ENCODE measurements around the gene CERCAM. TPM values are rescaled to one million over a fixed set of nuclear protein-coding genes. Genes with fewer than 3 reads are reported as not detected.
"Not testable (repeated sequence)": the region's sequence is repeated elsewhere in the genome, so short reads cannot be mapped to it uniquely, and the experiment has no call there.

The CERCAM gene
- total RNA-seq, 1 donor = 74.9 TPM

- H3K4me3 ChIP-seq (ENCODE audit: low read depth, low read length) = no peak overlapping the region
- peak; percentile 53 for DNase-seq (ENCODE audit: low read depth)
- TF ChIP-seq, protein P1, sequence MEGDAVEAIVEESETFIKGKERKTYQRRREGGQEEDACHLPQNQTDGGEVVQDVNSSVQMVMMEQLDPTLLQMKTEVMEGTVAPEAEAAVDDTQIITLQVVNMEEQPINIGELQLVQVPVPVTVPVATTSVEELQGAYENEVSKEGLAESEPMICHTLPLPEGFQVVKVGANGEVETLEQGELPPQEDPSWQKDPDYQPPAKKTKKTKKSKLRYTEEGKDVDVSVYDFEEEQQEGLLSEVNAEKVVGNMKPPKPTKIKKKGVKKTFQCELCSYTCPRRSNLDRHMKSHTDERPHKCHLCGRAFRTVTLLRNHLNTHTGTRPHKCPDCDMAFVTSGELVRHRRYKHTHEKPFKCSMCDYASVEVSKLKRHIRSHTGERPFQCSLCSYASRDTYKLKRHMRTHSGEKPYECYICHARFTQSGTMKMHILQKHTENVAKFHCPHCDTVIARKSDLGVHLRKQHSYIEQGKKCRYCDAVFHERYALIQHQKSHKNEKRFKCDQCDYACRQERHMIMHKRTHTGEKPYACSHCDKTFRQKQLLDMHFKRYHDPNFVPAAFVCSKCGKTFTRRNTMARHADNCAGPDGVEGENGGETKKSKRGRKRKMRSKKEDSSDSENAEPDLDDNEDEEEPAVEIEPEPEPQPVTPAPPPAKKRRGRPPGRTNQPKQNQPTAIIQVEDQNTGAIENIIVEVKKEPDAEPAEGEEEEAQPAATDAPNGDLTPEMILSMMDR (IDR thresholded peaks at IDR 0.05; ENCODE audit: insufficient read depth, low read length) = peak; percentile 53
Measured at GRCh38 chr9:128409978-128410377, 10.7 kb upstream of the CERCAM start.

DNA sequence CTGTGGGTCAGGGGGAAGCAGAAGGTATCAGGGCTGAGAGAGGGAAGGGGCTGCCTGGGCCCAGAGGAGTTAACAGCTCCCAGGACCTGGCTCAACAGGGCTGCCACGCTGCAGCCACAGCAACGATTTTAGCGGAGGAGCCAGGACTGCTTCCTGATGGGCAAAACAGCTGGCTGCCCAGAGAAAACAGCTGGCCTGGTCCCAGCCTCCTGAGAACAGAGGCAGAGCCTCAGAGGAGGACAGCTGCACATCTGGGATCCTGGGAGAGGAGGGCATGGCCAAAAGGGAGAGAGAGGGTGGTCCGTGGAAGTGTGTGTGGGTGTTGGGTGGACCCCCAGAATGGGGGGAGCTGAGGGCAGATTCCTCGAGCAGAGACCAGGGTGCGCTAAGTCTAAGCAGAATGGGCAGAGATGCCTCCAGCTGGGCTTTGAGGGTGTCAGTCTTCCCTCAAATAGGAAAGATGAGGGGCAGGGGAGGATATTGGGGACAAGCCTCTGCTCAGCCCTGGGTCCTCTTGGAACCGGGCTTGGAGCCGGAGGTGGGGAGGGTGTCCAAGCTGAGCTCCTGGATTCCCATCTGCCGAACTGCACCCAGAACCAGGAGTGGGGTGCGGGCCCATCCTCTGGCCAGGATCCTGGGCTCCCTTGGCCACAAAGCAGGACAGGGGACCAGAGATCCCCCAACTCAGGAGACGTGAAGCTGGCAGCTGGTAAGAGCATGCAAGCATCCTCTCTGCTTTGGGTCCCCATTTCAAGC lies 9.1 kb upstream of the CERCAM start:
- no peak overlapping the region for H3K4me3 ChIP-seq (ENCODE audit: low read depth, low read length)
- TF ChIP-seq, protein P1 (IDR thresholded peaks at IDR 0.05; ENCODE audit: insufficient read depth, low read length) = no peak
- no peak for DNase-seq (ENCODE audit: low read depth)

- TF ChIP-seq, protein P1 (IDR thresholded peaks at IDR 0.05; ENCODE audit: insufficient read depth, low read length) = peak; percentile 64
- peak; percentile 36 for DNase-seq (ENCODE audit: low read depth)
- H3K4me3 ChIP-seq (ENCODE audit: low read depth, low read length) = no peak overlapping the region
Measured at GRCh38 chr9:128412120-128412790, 8.4 kb upstream of the CERCAM start.

- not testable (repeated sequence) for H3K4me3 ChIP-seq (ENCODE audit: low read depth, low read length); DNase-seq (ENCODE audit: low read depth)
Measured at GRCh38 chr9:128413728-128414127, 6.9 kb upstream of the CERCAM start.

DNA sequence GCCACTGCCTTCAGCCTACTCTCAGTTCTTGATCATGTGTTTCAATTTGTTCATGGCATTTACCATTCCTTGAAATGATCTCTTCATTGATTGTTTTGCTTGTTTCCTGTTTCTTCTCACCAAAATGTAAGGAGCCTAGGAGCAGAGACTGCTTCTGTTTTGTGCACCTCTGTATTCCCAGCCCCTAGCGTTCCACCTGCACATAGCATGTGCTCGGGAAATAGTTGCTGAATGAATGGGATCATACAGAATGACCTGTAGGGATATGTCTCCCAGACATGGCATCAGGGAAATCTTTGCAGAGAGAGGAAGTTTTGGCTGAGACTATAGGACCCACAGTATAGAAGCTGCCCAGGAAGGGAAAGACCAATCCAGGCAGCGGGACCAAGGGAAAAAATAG lies 6.2 kb upstream of the CERCAM start:
- no peak for DNase-seq (ENCODE audit: low read depth)
- H3K4me3 ChIP-seq (ENCODE audit: low read depth, low read length) = no peak overlapping the region
- TF ChIP-seq, protein P1 (IDR thresholded peaks at IDR 0.05; ENCODE audit: insufficient read depth, low read length) = peak; percentile 25

DNA sequence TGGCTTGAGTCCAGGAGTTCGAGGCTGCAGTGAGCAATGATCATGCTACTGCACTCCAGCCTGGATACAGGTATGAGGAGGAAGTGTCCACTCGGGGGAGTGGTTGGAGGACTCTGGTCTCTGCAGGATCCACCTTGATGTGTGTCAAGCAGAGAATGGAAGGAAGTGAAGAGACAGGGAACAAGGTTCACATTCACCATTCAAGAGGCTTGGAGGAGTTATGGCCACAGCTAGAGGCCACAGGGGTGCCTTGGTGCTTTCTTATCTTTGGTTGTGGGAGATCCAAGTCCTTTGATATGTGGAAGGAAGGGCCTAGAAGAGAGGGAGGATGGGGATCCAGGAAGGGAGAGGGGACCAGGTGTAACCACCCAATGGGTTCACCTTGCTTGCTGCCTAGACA lies 5.4 kb upstream of the CERCAM start:
- DNase-seq (ENCODE audit: low read depth) = no peak
- no peak overlapping the region for H3K4me3 ChIP-seq (ENCODE audit: low read depth, low read length)
- TF ChIP-seq, protein P1 (IDR thresholded peaks at IDR 0.05; ENCODE audit: insufficient read depth, low read length) = no peak

DNA sequence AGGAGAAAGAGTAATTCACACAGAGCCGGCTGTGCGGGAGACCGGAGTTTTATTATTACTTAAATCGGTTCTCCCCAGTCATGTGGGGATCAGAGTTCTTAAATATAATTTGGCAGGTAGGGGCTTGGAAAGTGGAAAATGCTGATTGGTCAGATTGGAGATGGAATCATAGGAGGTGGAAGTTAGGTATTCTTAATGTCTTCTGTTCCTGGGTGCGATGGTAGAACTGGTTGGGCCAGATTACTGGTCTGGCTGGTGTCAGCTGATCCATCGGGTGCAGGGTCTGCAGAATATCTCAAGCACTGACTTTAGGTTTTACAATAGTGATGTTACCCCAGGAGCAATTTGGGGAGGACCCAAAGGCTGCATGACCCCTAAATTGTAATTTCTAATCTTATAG lies 4.6 kb upstream of the CERCAM start:
- no peak for DNase-seq (ENCODE audit: low read depth)
- TF ChIP-seq, protein P1 (IDR thresholded peaks at IDR 0.05; ENCODE audit: insufficient read depth, low read length) = no peak
- no peak overlapping the region for H3K4me3 ChIP-seq (ENCODE audit: low read depth, low read length)
